ENCODE results near the gene IL11.
"Not testable (repeated sequence)": the region's sequence is repeated elsewhere in the genome, so short reads cannot be mapped to it uniquely, and the experiment has no call there.

Gene IL11

GRCh38 chr19:55370305-55370988, at the start of gene IL11:
Gene IL11, minus strand, starts transcription at chr19:55370463. Its CDS starts 153 bp downstream, at chr19:55370310.
- no peak for DNase-seq

DNA sequence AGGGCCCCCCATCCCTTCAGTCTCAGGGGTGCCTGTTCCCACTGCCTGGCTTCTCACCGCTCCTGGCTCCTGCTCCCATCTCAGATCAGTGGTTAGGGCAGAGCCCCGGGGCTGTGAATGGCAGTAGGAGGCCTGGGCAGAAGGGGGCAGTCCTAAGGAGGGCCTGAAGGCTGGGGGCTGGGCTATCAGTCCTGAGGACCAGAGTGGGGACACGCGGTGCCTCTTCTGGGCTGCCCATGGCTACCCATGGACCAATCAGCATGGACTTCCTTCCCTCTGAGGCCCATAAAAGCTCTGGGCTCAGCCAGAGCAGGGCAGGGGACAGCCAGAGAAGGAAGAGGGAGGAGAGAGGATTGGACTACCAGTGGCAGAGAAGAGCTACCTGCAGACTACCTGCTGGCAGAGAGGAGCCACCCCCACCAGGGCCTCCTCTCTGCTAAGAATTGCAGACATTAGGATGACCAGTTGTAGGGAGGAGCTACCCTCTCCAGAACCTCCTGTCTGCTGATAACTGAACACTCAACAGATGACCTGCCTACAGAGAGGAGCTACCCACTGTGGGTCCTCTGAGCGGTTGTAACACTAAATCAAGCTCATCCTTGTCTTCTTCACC, 49.5 kb upstream of the IL11 start:
- no peak for DNase-seq

DNA sequence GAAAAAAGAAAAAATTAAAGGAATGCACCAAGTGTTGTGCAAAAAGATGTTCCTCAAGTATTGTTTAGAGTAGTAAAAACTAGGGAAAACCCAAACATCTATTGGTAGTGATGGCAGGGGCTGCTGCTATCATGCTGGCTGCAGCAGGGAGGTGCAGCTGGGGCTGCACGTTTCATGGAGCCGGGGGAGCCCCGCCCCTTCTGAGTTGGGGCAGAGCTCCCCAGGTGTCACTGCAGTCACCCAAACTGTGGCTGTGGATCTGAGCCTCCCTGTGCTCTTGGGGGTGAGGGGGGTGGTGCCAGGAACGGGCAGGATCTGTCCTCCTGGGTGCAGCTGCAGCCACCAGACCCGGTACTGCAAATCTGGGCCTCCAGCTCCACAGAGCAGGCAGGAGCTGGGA, 48.8 kb upstream of the IL11 start:
- no peak for DNase-seq

GRCh38 chr19:55418185-55418584, 47.9 kb upstream of the IL11 start:
- DNase-seq = peak in 1 of 4 experiments; percentile 17

GRCh38 chr19:55410168-55410567, 39.9 kb upstream of the IL11 start:
- DNase-seq = no peak

- not testable (repeated sequence) for DNase-seq
Measured at GRCh38 chr19:55409179-55409578, 38.9 kb upstream of the IL11 start.

DNA sequence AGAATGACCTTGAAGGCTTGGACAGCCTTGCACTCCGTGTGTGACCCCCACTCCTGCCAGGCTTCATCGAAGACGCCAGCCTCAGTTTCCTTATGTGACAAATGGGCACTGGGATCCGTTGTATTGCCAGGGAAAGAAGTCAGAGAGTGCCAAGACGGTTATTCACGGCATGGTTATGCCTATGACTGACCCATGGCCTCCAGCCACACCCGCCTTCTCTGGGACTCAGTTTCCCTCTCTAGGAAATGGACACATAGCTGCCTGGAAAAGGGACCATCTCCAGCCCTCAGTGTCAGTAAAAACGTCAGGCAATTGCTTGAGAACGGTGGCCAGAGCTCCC, 38.2 kb upstream of the IL11 start:
- no peak for DNase-seq

DNA sequence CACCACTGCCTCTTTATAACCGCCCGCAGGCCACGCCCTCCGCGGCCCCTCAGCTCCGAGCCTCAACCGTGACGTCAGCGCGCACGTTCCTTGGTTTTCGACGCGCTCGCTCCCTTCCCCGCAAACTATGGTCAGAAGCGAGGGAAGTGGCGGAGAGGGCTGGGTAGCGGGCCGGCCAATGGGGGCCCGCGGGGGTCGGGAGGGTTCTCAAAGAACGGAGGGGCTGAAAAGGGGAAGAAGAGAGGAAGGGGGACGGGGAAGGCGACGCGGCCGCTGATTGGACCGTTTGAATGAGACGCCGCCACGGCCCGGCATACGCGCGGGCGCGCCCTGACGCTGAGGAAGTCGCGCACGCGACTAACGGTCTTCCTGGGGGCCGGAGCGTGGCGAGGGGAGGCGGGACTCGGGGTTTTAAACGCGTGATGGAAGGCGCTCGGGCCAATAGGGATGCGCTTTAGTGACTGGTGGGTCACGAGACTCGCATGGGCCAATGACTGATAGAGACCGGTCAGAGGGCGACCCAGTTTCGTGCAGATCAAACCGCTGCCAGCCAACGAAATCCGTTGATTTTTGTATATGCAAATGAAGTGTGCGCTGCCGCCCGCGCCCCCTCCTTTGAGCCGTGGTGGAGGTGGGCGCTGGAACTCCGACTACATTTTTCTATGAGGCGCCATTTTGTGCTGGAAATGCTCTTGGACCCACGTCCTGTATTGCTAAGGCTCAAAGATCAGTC, 37.7 kb upstream of the IL11 start:
- peak; percentile 89 to 94 (median 94) for DNase-seq

DNA sequence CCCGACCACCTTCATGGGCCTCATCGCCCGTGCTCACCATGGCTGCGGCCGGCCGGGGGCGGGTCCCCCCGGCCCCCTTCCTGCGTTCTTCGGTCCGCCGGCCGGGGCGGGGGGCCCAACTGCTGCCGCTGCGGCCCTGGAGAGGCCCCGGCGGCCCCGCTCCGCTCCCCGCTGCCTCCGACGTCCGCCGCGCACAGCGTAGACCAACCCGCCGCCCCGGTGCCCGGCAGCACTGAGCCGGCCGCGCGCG, 37.2 kb upstream of the IL11 start, which contains the start of gene UBE2S:
TSS of gene UBE2S (minus strand) at position 239 of the 250 bp plus-strand sequence. CDS start at position 40, 199 bp downstream.
- not testable (repeated sequence) for DNase-seq

DNA sequence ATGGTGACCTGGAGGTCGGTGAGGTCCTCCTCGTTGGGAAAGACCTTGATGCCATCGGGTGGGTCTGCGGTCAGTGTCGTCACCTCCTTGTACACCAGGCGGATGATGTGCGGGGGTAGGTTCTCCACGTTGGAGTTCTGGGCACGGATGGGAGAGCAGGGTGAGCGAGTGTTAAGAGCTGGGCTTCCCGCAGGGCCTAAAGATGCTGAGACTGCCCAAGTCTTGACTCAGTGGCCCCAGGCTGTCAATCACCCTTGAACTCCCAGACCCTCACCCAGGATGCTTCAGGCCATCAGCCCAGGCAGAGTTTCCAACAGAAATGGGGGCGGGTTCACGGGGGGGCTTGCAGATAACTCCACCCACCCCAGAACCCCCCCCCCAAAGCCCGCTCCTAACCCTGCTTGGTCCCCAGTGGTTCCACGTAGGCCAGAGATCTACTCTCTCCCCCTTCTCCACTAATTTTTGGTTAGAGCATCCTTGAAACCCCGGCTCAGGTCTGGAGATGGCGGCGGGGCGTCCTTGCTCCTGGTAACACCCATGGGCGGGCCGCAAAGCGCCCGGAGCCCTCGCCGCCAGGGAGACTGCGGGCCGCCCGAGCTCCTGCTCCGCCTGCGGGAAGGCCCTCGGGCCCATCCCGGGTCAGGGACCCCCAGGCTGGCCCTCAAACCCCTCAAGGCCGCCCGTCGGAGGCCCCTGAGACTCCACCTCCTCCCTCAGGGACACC, 36.7 kb upstream of the IL11 start:
- peak in 1 of 4 experiments; percentile 50 for DNase-seq

DNA sequence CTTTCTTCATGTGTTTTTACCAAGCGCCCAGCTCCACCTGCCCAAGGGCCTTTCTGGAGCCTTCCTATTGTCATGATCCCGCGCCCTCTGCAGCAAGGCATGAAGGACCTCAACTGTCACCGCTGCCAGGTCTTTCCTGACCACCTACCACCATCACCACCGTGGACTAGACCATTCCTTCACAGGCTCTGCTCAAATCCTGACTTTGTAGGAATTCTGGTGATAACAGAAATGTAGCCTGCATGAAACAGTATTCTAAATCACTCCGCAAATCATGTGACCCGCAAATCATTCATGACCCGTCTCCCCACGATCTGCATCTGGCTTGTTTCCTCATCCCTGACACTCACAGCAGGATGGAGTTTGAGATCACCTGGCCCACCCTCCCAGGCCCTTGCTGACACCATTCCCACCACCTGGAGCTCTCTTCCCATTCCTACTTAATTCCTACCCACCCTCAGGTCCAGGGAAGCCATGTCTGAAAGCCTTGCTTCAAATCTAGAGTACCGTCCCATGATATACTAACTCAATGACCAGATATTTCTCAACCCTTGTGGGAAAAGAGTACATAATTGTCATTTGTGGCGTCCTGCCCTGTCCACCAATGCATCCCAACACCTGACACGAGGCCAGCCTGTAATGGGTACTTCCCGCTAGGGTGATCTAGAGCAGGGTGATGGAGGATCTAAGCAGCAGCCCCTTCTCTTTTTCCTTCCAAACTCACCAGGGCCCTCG, 36.0 kb upstream of the IL11 start:
- DNase-seq = no peak

DNA sequence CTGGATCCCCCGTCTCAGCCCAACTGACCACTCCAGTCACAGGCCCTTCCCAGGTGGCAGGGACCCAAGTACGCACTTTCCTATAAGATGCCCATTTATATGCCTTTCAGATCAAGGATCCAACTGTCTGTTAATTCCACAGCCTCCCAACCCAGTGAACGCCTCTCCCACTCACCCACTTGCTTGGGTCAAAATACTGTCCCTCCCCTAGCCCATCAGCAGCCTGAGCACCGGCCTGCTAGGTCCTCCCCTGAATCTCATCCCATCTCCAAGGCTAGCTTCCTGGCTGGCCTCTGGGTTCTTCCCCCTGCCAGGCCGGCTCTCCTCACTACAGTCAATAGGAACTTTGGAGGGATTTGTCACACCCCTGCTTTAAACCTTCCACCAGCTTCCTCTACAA, 35.4 kb upstream of the IL11 start:
- no peak for DNase-seq

GRCh38 chr19:55402509-55402908, 32.2 kb upstream of the IL11 start:
- DNase-seq = no peak

- DNase-seq = not testable (repeated sequence)
Measured at GRCh38 chr19:55401390-55401789, 31.1 kb upstream of the IL11 start.

- no peak for DNase-seq
Measured at GRCh38 chr19:55400281-55401087, 30.2 kb upstream of the IL11 start.

- no peak for DNase-seq
Measured at GRCh38 chr19:55398200-55398925, 28.1 kb upstream of the IL11 start.

- no peak for DNase-seq
Measured at GRCh38 chr19:55392820-55393761, 22.8 kb upstream of the IL11 start.

GRCh38 chr19:55391702-55392615, 21.7 kb upstream of the IL11 start:
- no peak for DNase-seq

GRCh38 chr19:55391191-55391670, 21.0 kb upstream of the IL11 start:
- no peak for DNase-seq
